HepG2 (cell line): ENCODE data around the gene EFS. TPM values are rescaled to one million over a fixed set of nuclear protein-coding genes. Genes with fewer than 3 reads are reported as not detected.

Source experiments
- ATAC-seq: fragments of 200-7000 bp; cut with Tn5 transposase; 3 replicates; pipeline ENCODE4 v1.9.1; 2020; ENCODE audit warnings: mild to moderate bottlenecking, moderate library complexity
- BruUV-seq: library from RNA; stranded (reverse); fragments of 400-500 nt; replicated peaks from 2 replicates; lab custom pipeline; 2021; lab: Mats Ljungman, UMichigan
- CTCF ChIA-PET: fragments of 300-600 bp; formaldehyde crosslinking; extraction: SDS; loops from one replicate; lab custom pipeline; 2021; ENCODE audit warnings: low total read pairs, inconsistent platforms, low intra/inter-chr PET ratio; lab: Yijun Ruan, JAX
- POLR2A ChIA-PET: fragments of 350-600 bp; sonication (Branson Sonifier 250); formaldehyde crosslinking; loops from one replicate; lab custom pipeline; 2020; ENCODE audit warnings: antibody characterized with exemption, inconsistent platforms; lab: Yijun Ruan, JAX
- DNase-seq: peaks from one replicate; pipeline ENCODE4 v3.0.0-alpha.2; 2015; ENCODE audit warnings: low spot score
- FAIRE-seq: peaks from 3 replicates; lab custom pipeline; 2011; peaks lifted over from hg19 to GRCh38; lab: Jason Lieb, UNC
- H2AFZ ChIP-seq: one replicate; pipeline ENCODE4 v1.6.1; 2011; ENCODE audit warnings: low read length, inconsistent platforms
- H3K27ac ChIP-seq: fragments of 300-600 bp; 3 replicates; pipeline ENCODE4 v1.8.0; 2011; ENCODE audit warnings: mixed run types, mild to moderate bottlenecking, mixed read lengths, low read length, inconsistent platforms; ENCODE audit not compliant: insufficient read depth; ENCODE audit errors: extremely low read length
- H3K27me3 ChIP-seq, 2 experiments: fragments of 200-600 bp in 1 of 2; 2 replicates in 1 of 2; 3 replicates in 1 of 2; pipeline versions ENCODE4 v1.6.0 to v1.8.0; 2011; ENCODE audit warnings: low read length in 2 of 2, mild to moderate bottlenecking in 2 of 2, moderate library complexity in 2 of 2, inconsistent platforms in 1 of 2; ENCODE audit not compliant: insufficient read depth in 2 of 2, control insufficient read depth in 1 of 2
- H3K36me3 ChIP-seq, 2 experiments: fragments of 200-600 bp in 1 of 2; replicated peaks in 1 of 2; 2 replicates in 1 of 2; 3 replicates in 1 of 2; pipeline versions ENCODE4 v1.5.1 to v1.8.0; 2011; ENCODE audit warnings: low read length in 2 of 2, inconsistent platforms in 1 of 2; ENCODE audit not compliant: insufficient read depth in 2 of 2, control insufficient read depth in 1 of 2
- H3K4me1 ChIP-seq: 2 replicates; pipeline ENCODE4 v1.5.1; 2012; ENCODE audit warnings: low read length, inconsistent platforms; ENCODE audit not compliant: insufficient read depth
- H3K4me2 ChIP-seq: 2 replicates; pipeline ENCODE4 v1.6.0; 2011; ENCODE audit warnings: low read depth, low read length, inconsistent platforms
- H3K4me3 ChIP-seq, 3 experiments: fragments of 200-600 bp in 1 of 3; sonication (generic), shearing (Covaris generic) in 1 of 3; replicated peaks in 1 of 3; 2 replicates each; pipeline ENCODE4 v1.5.1; 2011 to 2016; ENCODE audit warnings: low read length in 3 of 3, inconsistent platforms in 2 of 3, low read depth in 2 of 3, mild to moderate bottlenecking in 2 of 3, control low read depth in 1 of 3, mixed read lengths in 1 of 3; ENCODE audit not compliant: insufficient read depth in 1 of 3
- H3K79me2 ChIP-seq: one replicate; pipeline ENCODE4 v1.6.1; 2011; ENCODE audit warnings: low read length, inconsistent platforms; ENCODE audit not compliant: insufficient read depth
- H3K9ac ChIP-seq: 2 replicates; pipeline ENCODE4 v1.6.0; 2011; ENCODE audit warnings: mild to moderate bottlenecking, low read depth, low read length, inconsistent platforms; ENCODE audit not compliant: insufficient read depth
- H3K9me3 ChIP-seq: 2 replicates; pipeline ENCODE4 v1.5.1; 2012; ENCODE audit warnings: mild to moderate bottlenecking, low read length
- H4K20me1 ChIP-seq: 2 replicates; pipeline ENCODE4 v1.6.0; 2011; ENCODE audit warnings: inconsistent platforms, mild to moderate bottlenecking, low read length, moderate library complexity; ENCODE audit not compliant: insufficient read depth
- ELF3 ChIP-seq: IDR thresholded peaks from 2 replicates; pipeline ENCODE4 v1.6.1; 2016; ENCODE audit warnings: missing genetic modification reagents, missing compliant biosample characterization
- FOXM1 ChIP-seq: sonication (generic); formaldehyde crosslinking; IDR thresholded peaks from 2 replicates; pipeline ENCODE4 v1.5.0; 2020; ENCODE audit warnings: missing genetic modification reagents
- SMC3 ChIP-seq: IDR thresholded peaks from 2 replicates; pipeline ENCODE4 v1.6.1; 2011; ENCODE audit warnings: low read length, improper control_type of control experiment
- SP2 ChIP-seq: sonication (generic); formaldehyde crosslinking; IDR thresholded peaks from 2 replicates; pipeline ENCODE4 v1.5.1; 2020; ENCODE audit warnings: mild to moderate bottlenecking, missing genetic modification reagents
- YEATS4 ChIP-seq: sonication (generic); formaldehyde crosslinking; IDR thresholded peaks from 2 replicates; pipeline ENCODE4 v1.4.0; 2020; ENCODE audit warnings: missing genetic modification reagents, borderline replicate concordance
- ZNF160 ChIP-seq: sonication (generic); formaldehyde crosslinking; IDR thresholded peaks from 2 replicates; pipeline ENCODE4 v1.8.0; 2022; ENCODE audit warnings: mild to moderate bottlenecking, inconsistent platforms, missing genetic modification reagents
- ZNF577 ChIP-seq: sonication (generic); formaldehyde crosslinking; IDR thresholded peaks from 2 replicates; pipeline ENCODE4 v1.4.0; 2020; ENCODE audit warnings: mild to moderate bottlenecking, low read depth, missing genetic modification reagents, borderline replicate concordance
- WGBS: methylation state at CpG from one replicate; pipeline ENCODE4 v1.1.6; 2017; ENCODE audit warnings: low lambda C conversion rate; 5-methylcytosine and 5-hydroxymethylcytosine counted together
- in situ Hi-C: cut with HindIII; loops from 2 replicates; pipeline ENCODE4 v1.10.0; 2017; ENCODE audit warnings: low pct_unique_long_range_greater_than_20kb; ENCODE audit not compliant: extremely low pct_ligation_motif_present
- intact Hi-C: fragments of 100-400 bp; cut with micrococcal nuclease; formaldehyde crosslinking; loops from one replicate; pipeline ENCODE4 v1.10.0; 2022; ENCODE audit not compliant: unreplicated experiment
- polyA plus RNA-seq, 8 experiments: library from polyadenylated mRNA; depleted of rRNA in 3 of 8; stranded (reverse) in 7 of 8; unstranded in 1 of 8; fragments of >200 nt; fragmentation: Illumina TruSeq in 4 of 8; extraction: Trizol in 4 of 8; gene quantifications; 2 replicates each; pipeline versions ENCODE4 v1.2.1 to v1.2.3, GENCODE V29; 2011 to 2016; ENCODE audit warnings: low read depth in 4 of 8, missing spikeins in 1 of 8, mixed read lengths in 1 of 8; ENCODE audit not compliant: insufficient read depth in 1 of 8
- total RNA-seq, 5 experiments: library from RNA; depleted of rRNA; stranded (reverse); fragments of >200 nt; fragmentation: Illumina TruSeq; extraction: Trizol; gene quantifications; 2 replicates each; pipeline ENCODE4 v1.2.3, GENCODE V29; 2016; ENCODE audit warnings: low read depth in 1 of 5
- TF ChIP-seq, protein P1 (sequence below): sonication (generic); formaldehyde crosslinking; IDR thresholded peaks from 2 replicates; pipeline ENCODE4 v1.4.0; 2020; ENCODE audit warnings: missing genetic modification reagents, low read depth, mild to moderate bottlenecking, borderline replicate concordance
- TF ChIP-seq, protein P2 (sequence below): sonication (generic); formaldehyde crosslinking; IDR thresholded peaks from 2 replicates; pipeline ENCODE4 v1.4.0; 2020; ENCODE audit warnings: mild to moderate bottlenecking, low read depth, missing genetic modification reagents

EFS gene
- total and polyA plus RNA-seq, 2 of the 13 experiments (the other 11 are each of a cell fraction or from before 2014, with no cell fraction given): not detected

DNA sequence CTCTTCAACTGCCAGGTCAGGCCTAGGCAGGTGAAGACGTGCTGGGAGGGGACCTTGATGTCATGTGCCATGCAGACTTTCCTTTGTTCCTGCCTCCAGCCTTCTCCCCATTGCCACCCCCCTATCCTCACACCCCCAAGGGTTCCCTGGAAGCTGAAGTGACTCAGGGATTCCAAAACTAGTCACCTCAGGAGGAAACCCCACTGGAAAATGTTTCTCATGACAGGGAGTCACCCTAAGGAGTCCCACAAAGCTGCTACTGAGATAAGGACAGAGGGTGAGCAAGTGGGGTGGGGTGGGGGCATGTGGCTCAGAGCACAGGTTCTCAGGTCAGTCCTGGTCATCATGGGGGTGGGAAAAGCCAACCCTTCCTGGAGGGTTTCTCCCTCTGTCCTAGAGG lies 5.2 kb upstream of the EFS start:
- no peaks in the 10 kb centered on the region for H3K4me1 ChIP-seq
- in situ Hi-C loops (no loop called here), intact Hi-C loops (no loop called here)
- H3K9me3 ChIP-seq: no peaks in the 10 kb centered on the region
- no peaks in the 10 kb centered on the region for H4K20me1 ChIP-seq
- H2AFZ ChIP-seq: no peak overlapping the region
- ATAC-seq: no peak
- no peak overlapping the region for H3K27ac ChIP-seq
- H3K36me3 ChIP-seq: no peaks in the 10 kb centered on the region
- BruUV-seq: no TSS peak
- FAIRE-seq: no peak
- no peaks in the 10 kb centered on the region for H3K79me2 ChIP-seq
- no peak overlapping the region for H3K4me3 ChIP-seq
- H3K27me3 ChIP-seq: peaks cover 27 to 89% of the 10 kb centered on the region in 2 experiments
- H3K4me2 ChIP-seq: no peak overlapping the region
- TF ChIP-seq SP2 (CRISPR knock-in tag) (no peak), FOXM1 (CRISPR knock-in tag) (no peak), ZNF577 (no peak), ZNF160 (CRISPR knock-in tag) (no peak), YEATS4 (CRISPR knock-in tag) (no peak), ELF3 (CRISPR knock-in tag) (no peak), SMC3 (no peak)
- TF ChIP-seq, protein P1, sequence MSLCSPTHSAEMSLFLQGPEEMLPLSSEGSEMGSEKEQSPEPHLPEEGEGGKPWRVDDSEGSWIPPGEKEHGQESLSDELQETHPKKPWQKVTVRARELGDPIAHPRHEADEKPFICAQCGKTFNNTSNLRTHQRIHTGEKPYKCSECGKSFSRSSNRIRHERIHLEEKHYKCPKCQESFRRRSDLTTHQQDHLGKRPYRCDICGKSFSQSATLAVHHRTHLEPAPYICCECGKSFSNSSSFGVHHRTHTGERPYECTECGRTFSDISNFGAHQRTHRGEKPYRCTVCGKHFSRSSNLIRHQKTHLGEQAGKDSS (CRISPR knock-in tag): no peak
- TF ChIP-seq, protein P2, sequence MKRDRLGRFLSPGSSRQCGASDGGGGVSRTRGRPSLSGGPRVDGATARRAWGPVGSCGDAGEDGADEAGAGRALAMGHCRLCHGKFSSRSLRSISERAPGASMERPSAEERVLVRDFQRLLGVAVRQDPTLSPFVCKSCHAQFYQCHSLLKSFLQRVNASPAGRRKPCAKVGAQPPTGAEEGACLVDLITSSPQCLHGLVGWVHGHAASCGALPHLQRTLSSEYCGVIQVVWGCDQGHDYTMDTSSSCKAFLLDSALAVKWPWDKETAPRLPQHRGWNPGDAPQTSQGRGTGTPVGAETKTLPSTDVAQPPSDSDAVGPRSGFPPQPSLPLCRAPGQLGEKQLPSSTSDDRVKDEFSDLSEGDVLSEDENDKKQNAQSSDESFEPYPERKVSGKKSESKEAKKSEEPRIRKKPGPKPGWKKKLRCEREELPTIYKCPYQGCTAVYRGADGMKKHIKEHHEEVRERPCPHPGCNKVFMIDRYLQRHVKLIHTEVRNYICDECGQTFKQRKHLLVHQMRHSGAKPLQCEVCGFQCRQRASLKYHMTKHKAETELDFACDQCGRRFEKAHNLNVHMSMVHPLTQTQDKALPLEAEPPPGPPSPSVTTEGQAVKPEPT: no peak
- no peak overlapping the region for H3K9ac ChIP-seq
- ChIA-PET CTCF (no interaction called here), POLR2A (no interaction called here)
- DNase-seq: no peak
- WGBS: 0% methylated on average over 1 of the region's 1 CpG
